Mesenchymal stem cell (in vitro differentiated cells and primary cell): ENCODE measurements around the gene IWS1.
"Not testable (repeated sequence)": the region's sequence is repeated elsewhere in the genome, so short reads cannot be mapped to it uniquely, and the experiment has no call there.

Source experiments
- DNase-seq: peaks from one replicate; pipeline ENCODE4 v3.0.0-alpha.2; 2013
- H2AFZ ChIP-seq: one replicate; pipeline ENCODE4 v1.6.1; 2013; ENCODE audit warnings: low read depth, mild to moderate bottlenecking, control low read depth, inconsistent platforms, low read length, moderate library complexity
- H2AK5ac ChIP-seq: 2 replicates; pipeline ENCODE4 v1.6.1; 2013; ENCODE audit warnings: low read length, moderate library complexity, mild to moderate bottlenecking, inconsistent platforms; ENCODE audit not compliant: severe bottlenecking
- H2BK120ac ChIP-seq: one replicate; pipeline ENCODE4 v1.6.1; 2013; ENCODE audit warnings: low read depth, mild to moderate bottlenecking, inconsistent platforms, low read length, moderate library complexity
- H2BK12ac ChIP-seq, 2 experiments: one replicate each; pipeline ENCODE4 v1.6.1; 2013; ENCODE audit warnings: inconsistent platforms in 2 of 2, low read length in 2 of 2, mild to moderate bottlenecking in 2 of 2, moderate library complexity in 2 of 2, control low read depth in 1 of 2
- H2BK15ac ChIP-seq: one replicate; pipeline ENCODE4 v1.6.1; 2013; ENCODE audit warnings: mild to moderate bottlenecking, low read depth, inconsistent platforms; ENCODE audit not compliant: poor library complexity, severe bottlenecking
- H2BK5ac ChIP-seq: 2 replicates; pipeline ENCODE4 v1.6.1; 2013; ENCODE audit warnings: low read depth, mild to moderate bottlenecking, low read length, control low read depth, inconsistent platforms; ENCODE audit not compliant: poor library complexity, severe bottlenecking
- H3K14ac ChIP-seq, 2 experiments: one replicate each; pipeline ENCODE4 v1.6.1; 2013; ENCODE audit warnings: inconsistent platforms in 2 of 2, low read length in 2 of 2, control low read depth in 1 of 2, mild to moderate bottlenecking in 1 of 2, moderate library complexity in 1 of 2
- H3K18ac ChIP-seq, 2 experiments: one replicate each; pipeline ENCODE4 v1.6.1; 2013; ENCODE audit warnings: inconsistent platforms in 2 of 2, low read length in 2 of 2, control low read depth in 1 of 2, low read depth in 1 of 2, mild to moderate bottlenecking in 1 of 2
- H3K23ac ChIP-seq, 2 experiments: one replicate each; pipeline ENCODE4 v1.6.1; 2013; ENCODE audit warnings: inconsistent platforms in 2 of 2, low read length in 2 of 2, mild to moderate bottlenecking in 2 of 2, moderate library complexity in 2 of 2, control low read depth in 1 of 2
- H3K27ac ChIP-seq: 2 replicates; pipeline ENCODE4 v1.5.1; 2013; ENCODE audit warnings: mild to moderate bottlenecking, moderate library complexity, low read length, control low read depth, inconsistent platforms; ENCODE audit not compliant: poor library complexity, severe bottlenecking
- H3K27me3 ChIP-seq, 2 experiments: 2 replicates each; pipeline versions ENCODE4 v1.6.1 to v1.7.0; 2013; ENCODE audit warnings: low read length in 2 of 2, mild to moderate bottlenecking in 2 of 2, moderate library complexity in 2 of 2, control low read depth in 1 of 2, inconsistent platforms in 1 of 2; ENCODE audit not compliant: control insufficient read depth in 1 of 2, insufficient read depth in 1 of 2
- H3K36me3 ChIP-seq, 2 experiments: 2 replicates each; pipeline versions ENCODE4 v1.6.1 to v1.7.0; 2013; ENCODE audit warnings: low read length in 2 of 2, control low read depth in 1 of 2, inconsistent platforms in 1 of 2, low read depth in 1 of 2, mild to moderate bottlenecking in 1 of 2; ENCODE audit not compliant: insufficient read depth in 2 of 2, control insufficient read depth in 1 of 2
- H3K4ac ChIP-seq, 2 experiments: one replicate each; pipeline ENCODE4 v1.6.1; 2013; ENCODE audit warnings: inconsistent platforms in 2 of 2, low read length in 2 of 2, mild to moderate bottlenecking in 2 of 2, moderate library complexity in 2 of 2, control low read depth in 1 of 2, low read depth in 1 of 2
- H3K4me1 ChIP-seq: 2 replicates; pipeline ENCODE4 v1.6.1; 2013; ENCODE audit warnings: low read depth, low read length, control low read depth; ENCODE audit not compliant: control insufficient read depth, insufficient read depth
- H3K4me2 ChIP-seq: 2 replicates; pipeline ENCODE4 v1.6.1; 2013; ENCODE audit warnings: low read length, mild to moderate bottlenecking, inconsistent platforms; ENCODE audit not compliant: poor library complexity, severe bottlenecking
- H3K4me3 ChIP-seq, 2 experiments: 2 replicates each; pipeline versions ENCODE4 v1.5.1 to v1.7.0; 2013; ENCODE audit warnings: low read length in 2 of 2, mild to moderate bottlenecking in 2 of 2, control low read depth in 1 of 2, low read depth in 1 of 2; ENCODE audit not compliant: insufficient read depth in 1 of 2
- H3K79me1 ChIP-seq: replicated peaks from 2 replicates; pipeline ENCODE4 v1.6.1; 2013; ENCODE audit warnings: mild to moderate bottlenecking, control low read depth, low read length, inconsistent platforms; ENCODE audit not compliant: poor library complexity, severe bottlenecking
- H3K9ac ChIP-seq: 2 replicates; pipeline ENCODE4 v1.7.0; 2013; ENCODE audit warnings: mild to moderate bottlenecking, low read length, moderate library complexity
- H3K9me3 ChIP-seq: 2 replicates; pipeline ENCODE4 v1.7.0; 2013; ENCODE audit warnings: mild to moderate bottlenecking, low read length; ENCODE audit not compliant: control insufficient read depth
- H4K8ac ChIP-seq: one replicate; pipeline ENCODE4 v1.6.1; 2013; ENCODE audit warnings: inconsistent platforms, mild to moderate bottlenecking, low read length, moderate library complexity
- H4K91ac ChIP-seq: one replicate; pipeline ENCODE4 v1.6.1; 2013; ENCODE audit warnings: mild to moderate bottlenecking, low read length, inconsistent platforms
- WGBS: methylation state at CpG from one replicate; pipeline ENCODE4 v1.1.7; 2013; ENCODE audit warnings: mixed read lengths; 5-methylcytosine and 5-hydroxymethylcytosine counted together

The IWS1 gene

GRCh38 chr2:127545189-127545588 is 18.9 kb upstream of the IWS1 start:
- Histone ChIP-seq H4K8ac (peak overlapping the region; percentile 16), H2BK15ac (no peak overlapping the region), H3K4me1 (peaks cover 3% of the 10 kb centered on the region), H3K4ac (no peak overlapping the region), H3K9ac (no peak overlapping the region), H3K4me3 (no peak overlapping the region), H3K18ac (no peak overlapping the region), H3K14ac (no peak overlapping the region), H4K91ac (no peak overlapping the region), H2AK5ac (no peak overlapping the region), H3K27me3 (peaks cover 27 to 36% of the 10 kb centered on the region in 2 experiments), H3K79me1 (no peaks in the 10 kb centered on the region), H2BK5ac (no peak overlapping the region), H3K9me3 (no peaks in the 10 kb centered on the region), H2BK12ac (no peak overlapping the region), H3K36me3 (no peaks in the 10 kb centered on the region), H3K27ac (no peak overlapping the region), H3K23ac (no peak overlapping the region), H2AFZ (no peak overlapping the region), H3K4me2 (no peak overlapping the region), H2BK120ac (no peak overlapping the region)
- no peak for DNase-seq
- WGBS = 63% methylated on average over 6 of the region's 6 CpGs

GRCh38 chr2:127543013-127543501 is 16.8 kb upstream of the IWS1 start:
- not testable (repeated sequence) for H3K36me3 ChIP-seq, H2BK15ac ChIP-seq, H3K79me1 ChIP-seq, H3K4me2 ChIP-seq, H2AK5ac ChIP-seq, H2BK120ac ChIP-seq, H2BK5ac ChIP-seq, H3K14ac ChIP-seq, H2AFZ ChIP-seq, H3K4me3 ChIP-seq, H3K27ac ChIP-seq, H2BK12ac ChIP-seq, H4K8ac ChIP-seq, H3K4me1 ChIP-seq, H3K9ac ChIP-seq, DNase-seq, H4K91ac ChIP-seq, H3K4ac ChIP-seq, H3K9me3 ChIP-seq, H3K23ac ChIP-seq, H3K18ac ChIP-seq
- peaks cover 20 to 47% of the 10 kb centered on the region in 2 experiments for H3K27me3 ChIP-seq
- 20% methylated on average over 4 of the region's 8 CpGs for WGBS

- Histone ChIP-seq H3K36me3 (no peaks in the 10 kb centered on the region), H3K9me3 (no peaks in the 10 kb centered on the region), H2AK5ac (no peak overlapping the region), H3K23ac (no peak overlapping the region), H3K4me3 (no peak overlapping the region), H4K91ac (no peak overlapping the region), H3K14ac (no peak overlapping the region), H3K79me1 (no peaks in the 10 kb centered on the region), H2BK12ac (no peak overlapping the region), H2BK15ac (no peak overlapping the region), H3K27ac (no peak overlapping the region), H2AFZ (no peak overlapping the region), H3K4ac (no peak overlapping the region), H3K18ac (no peak overlapping the region), H3K27me3 (peaks cover 23 to 43% of the 10 kb centered on the region in 2 experiments), H2BK5ac (no peak overlapping the region), H3K9ac (no peak overlapping the region), H3K4me1 (peaks cover 3% of the 10 kb centered on the region), H3K4me2 (no peak overlapping the region), H4K8ac (no peak overlapping the region), H2BK120ac (no peak overlapping the region)
- 78% methylated on average over 2 of the region's 3 CpGs for WGBS
- no peak for DNase-seq
Measured at GRCh38 chr2:127542231-127542630, 15.9 kb upstream of the IWS1 start.

- Histone ChIP-seq H3K36me3 (no peaks in the 10 kb centered on the region), H2BK120ac (no peak overlapping the region), H3K27ac (no peak overlapping the region), H2AK5ac (no peak overlapping the region), H3K23ac (no peak overlapping the region), H2BK5ac (no peak overlapping the region), H3K4me3 (no peak overlapping the region), H4K8ac (no peak overlapping the region), H3K4ac (no peak overlapping the region), H2AFZ (no peak overlapping the region), H4K91ac (no peak overlapping the region), H3K9ac (no peak overlapping the region), H3K4me2 (no peak overlapping the region), H3K18ac (no peak overlapping the region), H3K79me1 (no peaks in the 10 kb centered on the region), H3K14ac (no peak overlapping the region), H3K27me3 (peaks cover 19 to 42% of the 10 kb centered on the region in 2 experiments), H2BK12ac (no peak overlapping the region), H2BK15ac (no peak overlapping the region), H3K4me1 (peaks cover 3% of the 10 kb centered on the region), H3K9me3 (no peaks in the 10 kb centered on the region)
- DNase-seq = no peak
- WGBS = 86% methylated on average over 6 of the region's 7 CpGs
Measured at GRCh38 chr2:127541809-127542208, 15.5 kb upstream of the IWS1 start.
